RWPE2 (cell line): ENCODE data around the gene UNCX.

Experiments used
- ATAC-seq: fragments of 200-7000 bp; cut with Tn5 transposase; 3 replicates; pipeline ENCODE4 v1.9.1; 2021; ENCODE audit warnings: low read depth
- DNase-seq: peaks from one replicate; pipeline ENCODE4 v3.0.0-alpha.2; 2020; ENCODE audit warnings: low spot score
- H3K27ac ChIP-seq: fragments of 450-650 bp; 2 replicates; pipeline ENCODE4 v1.5.1; 2017; ENCODE audit warnings: mild to moderate bottlenecking; ENCODE audit not compliant: poor library complexity, severe bottlenecking
- H3K27me3 ChIP-seq: fragments of 250-450 bp; sonication (Bioruptor Pico); 2 replicates; pipeline ENCODE4 v1.5.1; 2021; ENCODE audit warnings: mild to moderate bottlenecking, moderate library complexity; ENCODE audit not compliant: insufficient read depth, poor library complexity, severe bottlenecking
- H3K36me3 ChIP-seq: fragments of 250-450 bp; sonication (Bioruptor Pico); 2 replicates; pipeline ENCODE4 v1.5.1; 2020; ENCODE audit warnings: low read depth, mild to moderate bottlenecking, moderate library complexity
- H3K4me1 ChIP-seq: fragments of 250-450 bp; sonication (Bioruptor Pico); 2 replicates; pipeline ENCODE4 v1.5.1; 2021; ENCODE audit warnings: mild to moderate bottlenecking, moderate library complexity; ENCODE audit not compliant: insufficient read depth, poor library complexity, severe bottlenecking
- H3K4me3 ChIP-seq: fragments of 250-450 bp; sonication (Bioruptor Pico); 2 replicates; pipeline ENCODE4 v1.5.1; 2021; ENCODE audit warnings: mild to moderate bottlenecking, moderate library complexity; ENCODE audit not compliant: severe bottlenecking
- H3K9me3 ChIP-seq: fragments of 250-450 bp; sonication (Bioruptor Pico); 2 replicates; pipeline ENCODE4 v1.5.1; 2021; ENCODE audit warnings: mild to moderate bottlenecking, moderate library complexity; ENCODE audit not compliant: severe bottlenecking
- TF ChIP-seq, protein P1 (sequence below): fragments of 450-650 bp; IDR thresholded peaks from one replicate; pipeline ENCODE4 v1.5.1; 2017; ENCODE audit warnings: mild to moderate bottlenecking, moderate library complexity; ENCODE audit not compliant: poor library complexity, severe bottlenecking

The UNCX gene

DNA sequence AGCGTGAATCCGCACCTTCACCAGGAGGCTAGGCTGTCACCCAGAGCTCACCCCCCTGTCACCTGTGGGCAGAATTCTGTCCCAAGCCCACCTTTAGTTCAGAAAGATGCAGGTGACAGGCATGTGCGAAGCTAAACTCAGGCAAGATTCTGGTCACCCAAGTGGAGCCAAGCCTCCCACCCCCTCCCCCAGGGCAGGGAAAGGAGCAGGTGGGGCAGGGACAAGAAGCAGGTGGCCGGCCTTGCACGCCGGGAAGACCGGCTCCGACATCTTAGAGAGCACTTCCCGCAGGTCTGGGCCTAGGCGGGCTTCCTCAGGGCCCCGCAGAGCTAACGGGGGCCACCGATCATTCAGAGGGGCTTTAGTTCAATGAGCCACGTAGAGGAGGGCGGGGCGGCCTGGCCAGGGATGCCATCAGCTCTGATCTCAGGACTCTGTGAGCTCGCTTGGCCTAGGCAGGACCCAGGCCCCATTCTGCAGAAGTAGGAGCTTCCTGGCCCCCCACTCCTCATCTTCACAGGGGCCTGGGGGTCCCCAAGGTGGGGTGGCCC is 19.9 kb downstream of the UNCX start:
- Histone ChIP-seq H3K27ac (no peak overlapping the region), H3K9me3 (no peaks in the 10 kb centered on the region), H3K4me3 (no peak overlapping the region), H3K36me3 (no peaks in the 10 kb centered on the region), H3K4me1 (no peaks in the 10 kb centered on the region), H3K27me3 (peaks cover 94% of the 10 kb centered on the region)
- DNase-seq = no peak
- ATAC-seq = no peak
- TF ChIP-seq, protein P1, sequence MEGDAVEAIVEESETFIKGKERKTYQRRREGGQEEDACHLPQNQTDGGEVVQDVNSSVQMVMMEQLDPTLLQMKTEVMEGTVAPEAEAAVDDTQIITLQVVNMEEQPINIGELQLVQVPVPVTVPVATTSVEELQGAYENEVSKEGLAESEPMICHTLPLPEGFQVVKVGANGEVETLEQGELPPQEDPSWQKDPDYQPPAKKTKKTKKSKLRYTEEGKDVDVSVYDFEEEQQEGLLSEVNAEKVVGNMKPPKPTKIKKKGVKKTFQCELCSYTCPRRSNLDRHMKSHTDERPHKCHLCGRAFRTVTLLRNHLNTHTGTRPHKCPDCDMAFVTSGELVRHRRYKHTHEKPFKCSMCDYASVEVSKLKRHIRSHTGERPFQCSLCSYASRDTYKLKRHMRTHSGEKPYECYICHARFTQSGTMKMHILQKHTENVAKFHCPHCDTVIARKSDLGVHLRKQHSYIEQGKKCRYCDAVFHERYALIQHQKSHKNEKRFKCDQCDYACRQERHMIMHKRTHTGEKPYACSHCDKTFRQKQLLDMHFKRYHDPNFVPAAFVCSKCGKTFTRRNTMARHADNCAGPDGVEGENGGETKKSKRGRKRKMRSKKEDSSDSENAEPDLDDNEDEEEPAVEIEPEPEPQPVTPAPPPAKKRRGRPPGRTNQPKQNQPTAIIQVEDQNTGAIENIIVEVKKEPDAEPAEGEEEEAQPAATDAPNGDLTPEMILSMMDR = no peak

DNA sequence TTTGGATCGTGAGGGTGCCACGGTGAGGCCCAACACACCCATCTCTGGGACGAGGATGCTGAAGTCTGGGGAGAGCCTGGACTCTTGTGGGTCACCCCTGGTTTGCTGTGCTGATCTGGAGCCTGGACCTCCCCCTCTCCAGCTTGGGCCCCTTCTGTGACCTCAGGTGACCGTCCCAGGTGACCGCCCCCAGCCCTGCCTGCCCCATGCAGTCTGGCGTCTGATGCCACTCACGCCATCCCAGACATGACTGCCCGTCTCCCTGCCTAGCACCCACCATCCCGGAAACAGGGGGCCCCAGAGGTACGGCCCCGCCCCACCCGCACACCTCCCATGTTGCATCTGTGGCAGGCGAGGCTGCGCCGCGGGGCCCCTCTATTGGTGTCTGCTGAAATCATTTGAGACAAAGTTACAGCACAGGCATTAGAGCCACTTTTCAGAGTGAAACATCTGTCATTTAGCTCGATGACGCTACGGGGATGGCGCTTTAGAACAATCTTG is 21.1 kb downstream of the UNCX start:
- DNase-seq (no peak), ATAC-seq (no peak)
- Histone ChIP-seq H3K36me3 (no peaks in the 10 kb centered on the region), H3K27ac (no peak overlapping the region), H3K4me1 (no peaks in the 10 kb centered on the region), H3K27me3 (peaks cover 94% of the 10 kb centered on the region), H3K9me3 (no peaks in the 10 kb centered on the region), H3K4me3 (no peak overlapping the region)
- TF ChIP-seq, protein P1 = no peak

DNA sequence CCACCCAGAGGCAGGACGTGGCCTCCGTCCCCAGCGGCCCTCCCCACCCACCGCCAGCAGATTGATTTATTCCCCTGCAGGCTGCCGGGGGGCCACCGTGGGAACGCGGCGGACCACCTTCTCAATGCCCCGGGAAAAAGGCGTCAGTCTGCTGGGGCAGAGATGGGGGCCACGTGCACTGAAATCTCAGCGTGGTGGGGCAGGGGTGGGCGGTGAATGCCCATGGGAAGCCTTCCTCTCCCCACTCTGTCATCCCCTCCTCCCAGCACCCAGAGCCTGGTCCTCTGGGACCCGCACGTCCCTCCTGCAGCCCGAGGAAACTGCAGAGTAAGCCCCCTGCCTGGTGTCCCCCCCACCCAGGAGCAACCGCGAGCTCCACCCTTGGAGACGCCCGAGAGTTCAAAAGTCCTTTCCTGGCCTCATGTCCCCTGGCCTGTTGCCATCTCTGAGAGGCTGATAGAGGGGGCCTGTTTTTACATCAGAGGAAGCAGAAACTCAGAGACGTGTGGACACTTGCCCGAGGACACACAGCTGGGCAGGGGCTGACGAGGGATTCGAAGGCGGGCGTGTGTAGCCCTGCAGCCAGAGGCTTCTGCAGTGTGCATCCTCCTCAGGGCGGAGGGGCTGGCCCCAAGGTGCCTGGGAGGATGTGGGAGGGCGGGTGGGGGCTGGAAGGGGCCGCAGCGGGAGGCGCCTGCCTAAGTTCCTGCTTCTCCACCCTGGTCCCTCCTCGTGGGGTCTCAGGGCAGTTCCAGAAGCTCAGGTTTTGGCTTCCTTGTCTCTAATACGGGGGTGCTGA is 21.8 kb downstream of the UNCX start:
- no peak for ATAC-seq

DNA sequence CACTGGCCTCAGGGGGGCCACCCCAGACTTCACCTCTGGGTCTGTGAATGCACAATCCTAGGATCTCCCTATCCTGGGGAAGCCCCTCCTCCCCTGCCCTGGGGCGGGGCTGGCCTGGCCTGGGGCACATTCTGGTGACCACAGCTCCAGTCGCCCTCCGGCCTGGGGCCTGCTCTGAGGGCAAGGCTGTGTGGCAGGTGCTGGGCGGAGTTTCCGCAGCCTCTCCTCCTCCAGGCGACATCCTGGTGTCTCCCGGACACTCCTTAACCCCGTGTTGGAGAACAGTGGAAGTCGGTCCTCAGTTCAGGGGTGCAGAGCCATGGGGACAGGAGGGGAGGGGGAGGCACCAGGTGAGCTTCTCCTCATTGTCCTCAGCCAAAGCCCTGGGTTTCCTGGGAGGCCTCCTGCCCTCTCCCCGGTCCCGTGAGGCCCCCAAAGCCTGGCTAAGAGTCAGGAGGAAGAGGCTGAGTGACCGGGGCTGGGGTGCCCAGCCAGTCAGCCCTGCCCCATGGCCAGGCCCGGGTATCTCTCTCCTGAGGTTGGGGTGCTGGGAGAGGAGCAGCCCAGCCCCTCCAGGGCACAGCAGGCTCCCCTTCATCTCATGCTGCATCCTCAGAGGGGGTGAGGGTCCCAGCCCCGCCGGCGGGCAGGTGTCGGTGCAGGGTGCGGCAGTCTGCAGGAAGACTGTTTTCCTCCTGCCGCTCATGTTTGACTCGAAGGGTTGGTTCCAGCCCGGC is 22.6 kb downstream of the UNCX start:
- TF ChIP-seq, protein P1 = no peak
- H3K27me3 ChIP-seq = peaks cover 96% of the 10 kb centered on the region

More for the DNA sequence above, 21.8 kb downstream of the UNCX start:
- Histone ChIP-seq H3K36me3 (no peaks in the 10 kb centered on the region), H3K27me3 (peaks cover 96% of the 10 kb centered on the region), H3K9me3 (no peaks in the 10 kb centered on the region), H3K4me3 (no peak overlapping the region), H3K27ac (no peak overlapping the region), H3K4me1 (no peaks in the 10 kb centered on the region)
- no peak for DNase-seq
- TF ChIP-seq, protein P1 = no peak

More for the DNA sequence above, 22.6 kb downstream of the UNCX start:
- no peak for DNase-seq
- H3K36me3 ChIP-seq = no peaks in the 10 kb centered on the region
- H3K4me1 ChIP-seq = no peaks in the 10 kb centered on the region
- no peak overlapping the region for H3K4me3 ChIP-seq
- H3K9me3 ChIP-seq = no peaks in the 10 kb centered on the region
- ATAC-seq = no peak; the same call in 2 of the 3 replicates
- H3K27ac ChIP-seq = no peak overlapping the region
